Measurements from ENCODE around the gene SEPTIN10. TPM values are rescaled to one million over a fixed set of nuclear protein-coding genes. Genes with fewer than 3 reads are reported as not detected.

Gene SEPTIN10
- total RNA-seq, 2 donors from 2014 or later, result 44.9 to 46.5 TPM

DNA sequence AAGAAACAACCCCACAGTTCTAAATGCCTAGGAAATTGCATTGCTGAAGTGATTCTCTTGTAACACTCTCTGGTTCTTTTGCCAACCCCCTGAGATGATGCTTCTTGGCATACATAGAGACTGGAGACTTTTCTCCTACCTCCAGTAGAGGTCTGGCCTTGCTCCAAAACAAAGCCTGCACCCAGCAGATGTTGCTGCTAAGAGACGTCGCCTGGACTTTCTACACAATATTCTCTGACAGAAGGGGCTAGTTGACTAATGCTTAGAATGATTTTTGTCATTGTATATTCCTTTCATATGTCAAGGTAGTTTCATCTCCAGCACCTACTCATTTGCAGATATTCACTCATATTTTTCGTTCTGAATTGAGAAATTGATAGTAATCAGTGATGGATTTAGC is 25.0 kb upstream of the SEPTIN10 start:
- WGBS, 2 donors, result 27 to 48% methylated on average over 3 of the region's 3 CpGs
- intact Hi-C loops (cut with DNase I), result no loop called here
- DNase-seq, result peak in 3 of 4 donors; percentile 16 to 45 (median 34)

DNA sequence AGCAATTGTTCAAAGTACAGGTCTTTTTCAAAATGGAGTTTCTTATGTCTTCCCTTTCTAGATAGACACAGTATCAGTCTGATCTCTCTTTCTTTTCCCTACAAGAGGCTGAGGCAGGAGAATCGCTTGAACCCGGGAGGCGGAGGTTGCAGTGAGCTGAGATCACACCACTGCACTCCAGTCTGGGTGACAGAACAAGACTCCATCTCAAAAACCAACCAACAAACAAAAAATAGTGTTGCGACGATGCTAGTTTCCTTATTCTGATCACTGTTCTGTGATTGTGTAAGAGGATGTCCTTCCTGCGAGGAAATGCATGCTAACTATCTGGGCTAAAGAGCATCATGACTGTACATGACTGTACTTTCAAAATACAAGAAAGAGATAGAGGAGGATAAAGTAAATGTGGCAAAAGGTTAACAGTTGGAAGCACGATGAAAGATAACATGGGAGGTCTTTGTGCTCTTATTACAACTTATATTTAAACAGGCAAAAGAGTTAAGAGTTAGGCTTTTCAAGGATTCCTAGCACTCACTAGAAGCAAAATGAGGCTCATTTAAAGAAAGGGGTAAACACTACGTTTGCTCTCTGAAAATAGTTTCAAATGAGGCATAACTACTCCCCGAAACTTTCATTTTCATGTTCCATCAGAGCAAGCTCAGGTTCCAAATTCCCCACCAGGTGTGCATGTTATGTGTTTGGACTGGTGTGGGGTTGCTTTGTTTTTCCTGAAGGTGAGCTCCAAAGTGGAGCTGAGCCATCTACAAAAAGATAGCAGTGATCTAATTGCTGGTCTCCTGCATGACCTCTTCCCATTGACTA is 24.2 kb upstream of the SEPTIN10 start:
- DNase-seq (no peak), ATAC-seq (no peak)
- Histone ChIP-seq H3K4me3 (no peak overlapping the region), H3K4me1 (peaks cover under 1% of the 10 kb centered on the region), H3K27ac (no peak overlapping the region), H3K36me3 (replicated peaks in 1 of 2; ENCODE audit: insufficient read depth in 1 of 2, low read depth in 2 of 2) (no peaks in the 10 kb centered on the region), H3K27me3 (no peaks in the 10 kb centered on the region), H3K9me3 (no peaks in the 10 kb centered on the region)
- TF ChIP-seq CTCF (IDR thresholded peaks at IDR 0.05) (no peak), POLR2A (IDR thresholded peaks at IDR 0.05) (no peak)
- WGBS, 2 donors, result 67 to 83% methylated on average over 9 of the region's 9 CpGs
- intact Hi-C loops (cut with DNase I), result no loop called here

More for the DNA sequence above, 25.0 kb upstream of the SEPTIN10 start:
- H3K4me3 ChIP-seq, result no peak overlapping the region
- H3K27me3 ChIP-seq, result no peaks in the 10 kb centered on the region
- TF ChIP-seq CTCF (IDR thresholded peaks at IDR 0.05) (no peak), POLR2A (IDR thresholded peaks at IDR 0.05) (no peak)
- H3K9me3 ChIP-seq, result no peaks in the 10 kb centered on the region
- no peak overlapping the region for H3K27ac ChIP-seq
- ATAC-seq, result no peak
- H3K4me1 ChIP-seq, result peaks cover 8% of the 10 kb centered on the region
- no peaks in the 10 kb centered on the region for H3K36me3 ChIP-seq (replicated peaks in 1 of 2; ENCODE audit: insufficient read depth in 1 of 2, low read depth in 2 of 2)

DNA sequence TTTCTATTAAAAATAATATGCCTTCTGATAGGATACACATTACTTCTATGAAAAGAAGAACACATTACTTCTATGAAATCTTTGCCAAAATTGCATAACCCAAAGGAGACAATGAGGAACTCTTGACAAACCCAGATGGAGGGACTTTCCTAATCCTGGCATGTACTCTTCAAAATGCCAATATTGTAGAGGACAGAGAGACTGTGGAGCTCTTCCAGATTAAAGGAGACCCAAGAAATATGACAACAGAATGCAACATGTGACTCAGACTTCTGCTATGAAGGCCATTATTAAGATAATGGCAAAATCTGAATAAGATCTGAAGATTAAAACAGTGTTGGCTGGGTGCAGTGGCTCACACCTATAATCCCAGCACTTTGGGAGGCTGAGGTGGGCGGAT is 22.6 kb upstream of the SEPTIN10 start:
- DNase-seq, result peak in 1 of 4 donors; percentile 8
- intact Hi-C loops (cut with DNase I), result no loop called here
- Histone ChIP-seq H3K27me3 (no peaks in the 10 kb centered on the region), H3K27ac (no peak overlapping the region), H3K9me3 (no peaks in the 10 kb centered on the region), H3K4me1 (no peaks in the 10 kb centered on the region), H3K36me3 (replicated peaks in 1 of 2; ENCODE audit: insufficient read depth in 1 of 2, low read depth in 2 of 2) (no peaks in the 10 kb centered on the region), H3K4me3 (no peak overlapping the region)
- no peak for ATAC-seq
- no peak for TF ChIP-seq CTCF (IDR thresholded peaks at IDR 0.05)
- no peak for TF ChIP-seq POLR2A (IDR thresholded peaks at IDR 0.05)
- 67 to 92% methylated on average over 1 of the region's 1 CpG for WGBS, 2 donors

DNA sequence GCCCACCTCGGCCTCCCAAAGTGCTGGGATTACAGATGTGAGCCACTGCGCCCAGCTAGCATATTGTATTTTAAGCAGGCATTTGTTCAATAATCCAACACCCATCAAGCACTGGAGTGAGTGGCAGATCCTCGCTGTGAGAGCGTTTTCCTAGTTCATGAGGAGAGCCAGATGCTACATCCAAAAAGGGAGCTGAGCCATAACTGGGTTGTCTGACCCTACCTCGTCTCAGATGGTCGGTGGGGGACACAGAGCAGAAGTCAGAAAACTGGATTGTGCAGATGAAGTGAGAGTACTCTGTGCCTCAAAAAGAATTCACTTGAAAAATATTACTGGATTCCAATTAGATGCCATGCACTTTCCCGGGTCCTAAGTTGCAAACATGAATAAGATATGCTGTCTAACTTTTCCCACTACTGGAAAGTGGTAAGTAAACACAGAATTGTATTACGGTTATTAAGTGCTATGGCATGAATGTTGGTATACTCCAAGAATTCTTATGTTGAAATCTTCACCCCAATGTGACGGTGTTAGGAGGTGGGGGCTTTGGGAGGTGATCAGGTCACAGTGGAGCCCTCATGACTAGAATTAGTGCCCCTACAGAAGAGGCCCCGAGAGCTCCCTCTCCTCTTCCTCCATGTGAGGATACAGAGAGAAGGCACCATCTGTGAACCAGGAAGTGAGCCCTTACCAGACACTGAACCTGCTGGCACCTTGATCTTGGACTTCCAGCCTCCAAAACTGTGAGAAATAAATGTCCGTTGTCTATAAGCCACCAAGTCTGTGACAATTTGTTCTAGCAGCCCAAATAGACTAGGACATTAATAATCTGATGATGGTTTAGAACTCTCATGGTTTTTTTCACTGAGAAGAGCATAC is 21.9 kb upstream of the SEPTIN10 start:
- H3K27ac ChIP-seq, result no peak overlapping the region
- TF ChIP-seq POLR2A (IDR thresholded peaks at IDR 0.05), result no peak
- TF ChIP-seq CTCF (IDR thresholded peaks at IDR 0.05), result no peak

More for the DNA sequence above, 21.9 kb upstream of the SEPTIN10 start:
- DNase-seq, result no peak
- 88% methylated on average over 11 of the region's 11 CpGs for WGBS, 2 donors
- Histone ChIP-seq H3K27me3 (no peaks in the 10 kb centered on the region), H3K4me3 (no peak overlapping the region), H3K9me3 (no peaks in the 10 kb centered on the region), H3K4me1 (no peaks in the 10 kb centered on the region), H3K36me3 (replicated peaks in 1 of 2; ENCODE audit: insufficient read depth in 1 of 2, low read depth in 2 of 2) (no peaks in the 10 kb centered on the region)
- no peak for ATAC-seq
- intact Hi-C loops (cut with DNase I), result no loop called here

All from body of pancreas (tissue), 4 donors.